WTC11 (cell line): ENCODE data around the gene DENND5A. TPM values are rescaled to one million over a fixed set of nuclear protein-coding genes. Genes with fewer than 3 reads are reported as not detected.

Source experiments
- ATAC-seq: fragments of 200-7000 bp; cut with Tn5 transposase; 2 replicates; pipeline ENCODE4 v1.10.0; 2021; ENCODE audit warnings: mild to moderate bottlenecking, moderate library complexity
- CTCF ChIA-PET: fragments of 300-600 bp; sonication (Branson Sonifier 250); formaldehyde crosslinking; loops from one replicate; lab custom pipeline; 2021; ENCODE audit warnings: antibody characterized with exemption; lab: Charles Lee
- POLR2A ChIA-PET: fragments of 350-600 bp; sonication (Branson Sonifier 250); formaldehyde crosslinking; loops from one replicate; lab custom pipeline; 2021; ENCODE audit warnings: antibody characterized with exemption; lab: Charles Lee
- DNase-seq: peaks from one replicate; pipeline ENCODE4 v3.0.0; 2021; ENCODE audit warnings: low spot score
- H3K27ac Mint-ChIP-seq: 2 replicates; pipeline ENCODE4 v1.8.0; 2021; ENCODE audit warnings: mixed read lengths
- H3K27me3 Mint-ChIP-seq: 2 replicates; pipeline ENCODE4 v1.8.0; 2021; ENCODE audit warnings: low read depth, mild to moderate bottlenecking, moderate library complexity, mixed read lengths
- H3K36me3 Mint-ChIP-seq: 2 replicates; pipeline ENCODE4 v1.8.0; 2021; ENCODE audit warnings: mixed read lengths
- H3K4me1 Mint-ChIP-seq: 2 replicates; pipeline ENCODE4 v1.8.0; 2022; ENCODE audit warnings: mixed read lengths
- H3K4me3 Mint-ChIP-seq: 2 replicates; pipeline ENCODE4 v1.8.0; 2021; ENCODE audit warnings: mild to moderate bottlenecking, moderate library complexity, mixed read lengths
- H3K9me3 Mint-ChIP-seq: 2 replicates; pipeline ENCODE4 v1.8.0; 2021; ENCODE audit warnings: mixed read lengths
- ATF6 ChIP-seq: sonication (generic); formaldehyde crosslinking; IDR thresholded peaks from 2 replicates; pipeline ENCODE4 v1.8.1; 2023; ENCODE audit warnings: mild to moderate bottlenecking, missing genetic modification reagents
- ELF4 ChIP-seq: sonication (generic); formaldehyde crosslinking; IDR thresholded peaks from 2 replicates; pipeline ENCODE4 v1.8.1; 2022; ENCODE audit warnings: low read depth, mild to moderate bottlenecking, moderate library complexity, missing genetic modification reagents
- GTF2I ChIP-seq: fragments of 250-450 bp; sonication (Bioruptor Pico); conservative IDR thresholded peaks from 2 replicates; pipeline ENCODE4 v1.4.0; 2021; ENCODE audit warnings: mild to moderate bottlenecking
- NFE2L1 ChIP-seq: sonication (generic); formaldehyde crosslinking; IDR thresholded peaks from 2 replicates; pipeline ENCODE4 v1.8.1; 2023; ENCODE audit warnings: missing genetic modification reagents
- NR1H2 ChIP-seq: sonication (generic); formaldehyde crosslinking; IDR thresholded peaks from 2 replicates; pipeline ENCODE4 v1.9.0; 2021; ENCODE audit warnings: mild to moderate bottlenecking, moderate library complexity, missing genetic modification reagents
- ZNF121 ChIP-seq: sonication (generic); formaldehyde crosslinking; IDR thresholded peaks from 2 replicates; pipeline ENCODE4 v1.8.0; 2023; ENCODE audit warnings: missing genetic modification reagents
- ZNF219 ChIP-seq: sonication (generic); formaldehyde crosslinking; IDR thresholded peaks from 2 replicates; pipeline ENCODE4 v1.8.0; 2023; ENCODE audit warnings: missing genetic modification reagents, mild to moderate bottlenecking, borderline replicate concordance
- ZNF232 ChIP-seq: sonication (generic); formaldehyde crosslinking; IDR thresholded peaks from 2 replicates; pipeline ENCODE4 v1.8.0; 2022; ENCODE audit warnings: mild to moderate bottlenecking, missing genetic modification reagents
- ZNF425 ChIP-seq: fragments of 250-450 bp; sonication (Bioruptor Pico); conservative IDR thresholded peaks from 2 replicates; pipeline ENCODE4 v1.9.0; 2021; ENCODE audit warnings: mild to moderate bottlenecking
- ZNF671 ChIP-seq: fragments of 250-450 bp; sonication (Bioruptor Pico); IDR thresholded peaks from 2 replicates; pipeline ENCODE4 v1.8.0; 2021; ENCODE audit warnings: mild to moderate bottlenecking
- total RNA-seq: library from RNA; stranded (reverse); gene quantifications from 3 replicates; pipeline ENCODE4 v1.2.3, GENCODE V29; 2021
- TF ChIP-seq, protein P1 (sequence below): sonication (generic); formaldehyde crosslinking; IDR thresholded peaks from 2 replicates; pipeline ENCODE4 v1.8.0; 2022; ENCODE audit warnings: mild to moderate bottlenecking, missing genetic modification reagents
- TF ChIP-seq, protein P2 (sequence below): fragments of 250-450 bp; sonication (Bioruptor Pico); IDR thresholded peaks from 2 replicates; pipeline ENCODE4 v1.9.0; 2021; ENCODE audit warnings: moderate library complexity, mild to moderate bottlenecking, inconsistent platforms, borderline replicate concordance
- TF ChIP-seq, protein P3 (sequence below): fragments of 250-450 bp; sonication (Bioruptor Pico); IDR thresholded peaks from 2 replicates; pipeline ENCODE4 v1.8.0; 2021; ENCODE audit warnings: mild to moderate bottlenecking
- TF ChIP-seq, protein P4 (sequence below): sonication (generic); formaldehyde crosslinking; IDR thresholded peaks from 2 replicates; pipeline ENCODE4 v1.8.0; 2023; ENCODE audit warnings: missing genetic modification reagents, mild to moderate bottlenecking, borderline replicate concordance
- TF ChIP-seq, protein P5 (sequence below): sonication (generic); formaldehyde crosslinking; IDR thresholded peaks from 2 replicates; pipeline ENCODE4 v1.8.0; 2022; ENCODE audit warnings: mild to moderate bottlenecking, missing genetic modification reagents

The DENND5A gene
- total RNA-seq, 1 experiment from 2014 or later, result 69.3 TPM

- TF ChIP-seq ZNF671 (CRISPR knock-in tag), result no peak
Observed at GRCh38 chr11:9267680-9268079, 2.5 kb upstream of the DENND5A start (continued).

DNA sequence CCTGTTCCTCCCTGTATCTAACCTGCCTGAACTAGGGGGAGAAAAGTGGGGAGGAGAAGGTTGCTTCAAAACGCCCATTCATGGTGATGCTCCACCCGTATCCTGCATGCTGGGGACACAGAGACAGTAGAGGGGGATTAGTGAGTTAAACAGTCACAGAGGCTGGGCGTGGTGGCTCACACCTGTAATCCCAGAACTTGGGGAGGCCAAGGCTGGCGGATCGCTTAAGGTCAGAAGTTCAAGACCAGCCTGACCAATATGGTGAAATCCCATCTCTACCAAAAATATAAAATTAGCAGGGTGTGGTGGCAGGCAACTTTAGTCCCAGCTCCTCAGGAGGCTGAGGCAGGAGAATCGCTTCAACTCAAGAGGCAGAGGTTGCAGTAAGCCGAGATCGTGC lies 1.8 kb upstream of the DENND5A start:
- Mint-ChIP-seq H3K27me3 (no peaks in the 10 kb centered on the region; the same call in 1 of the 2 replicates), H3K27ac (no peak overlapping the region), H3K36me3 (peaks cover 5% of the 10 kb centered on the region; the same call in 1 of the 2 replicates), H3K9me3 (peaks cover 3% of the 10 kb centered on the region; the same call in 1 of the 2 replicates), H3K4me1 (peaks cover 37% of the 10 kb centered on the region), H3K4me3 (no peak overlapping the region)
- ChIA-PET CTCF (interaction anchor here (0.6 kb wide), 1 partner anchor 183 kb away, joined by 3 read pairs; no protein-coding TSS in a partner anchor), POLR2A (no interaction called here)
- ATAC-seq (no peak), DNase-seq (no peak)
- TF ChIP-seq, protein P1, sequence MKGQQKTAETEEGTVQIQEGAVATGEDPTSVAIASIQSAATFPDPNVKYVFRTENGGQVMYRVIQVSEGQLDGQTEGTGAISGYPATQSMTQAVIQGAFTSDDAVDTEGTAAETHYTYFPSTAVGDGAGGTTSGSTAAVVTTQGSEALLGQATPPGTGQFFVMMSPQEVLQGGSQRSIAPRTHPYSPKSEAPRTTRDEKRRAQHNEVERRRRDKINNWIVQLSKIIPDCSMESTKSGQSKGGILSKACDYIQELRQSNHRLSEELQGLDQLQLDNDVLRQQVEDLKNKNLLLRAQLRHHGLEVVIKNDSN, result no peak
- TF ChIP-seq, protein P2, sequence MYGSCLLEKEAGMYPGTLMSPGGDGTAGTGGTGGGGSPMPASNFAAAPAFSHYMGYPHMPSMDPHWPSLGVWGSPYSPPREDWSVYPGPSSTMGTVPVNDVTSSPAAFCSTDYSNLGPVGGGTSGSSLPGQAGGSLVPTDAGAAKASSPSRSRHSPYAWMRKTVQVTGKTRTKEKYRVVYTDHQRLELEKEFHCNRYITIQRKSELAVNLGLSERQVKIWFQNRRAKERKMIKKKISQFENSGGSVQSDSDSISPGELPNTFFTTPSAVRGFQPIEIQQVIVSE (CRISPR knock-in tag), result no peak
- TF ChIP-seq NR1H2 (CRISPR knock-in tag) (no peak), ATF6 (CRISPR knock-in tag) (no peak), ZNF425 (CRISPR knock-in tag) (no peak), ELF4 (CRISPR knock-in tag) (no peak), GTF2I (no peak), NFE2L1 (no peak), ZNF232 (CRISPR knock-in tag) (no peak), ZNF121 (CRISPR knock-in tag) (no peak), ZNF219 (CRISPR knock-in tag) (no peak)
- TF ChIP-seq, protein P3, sequence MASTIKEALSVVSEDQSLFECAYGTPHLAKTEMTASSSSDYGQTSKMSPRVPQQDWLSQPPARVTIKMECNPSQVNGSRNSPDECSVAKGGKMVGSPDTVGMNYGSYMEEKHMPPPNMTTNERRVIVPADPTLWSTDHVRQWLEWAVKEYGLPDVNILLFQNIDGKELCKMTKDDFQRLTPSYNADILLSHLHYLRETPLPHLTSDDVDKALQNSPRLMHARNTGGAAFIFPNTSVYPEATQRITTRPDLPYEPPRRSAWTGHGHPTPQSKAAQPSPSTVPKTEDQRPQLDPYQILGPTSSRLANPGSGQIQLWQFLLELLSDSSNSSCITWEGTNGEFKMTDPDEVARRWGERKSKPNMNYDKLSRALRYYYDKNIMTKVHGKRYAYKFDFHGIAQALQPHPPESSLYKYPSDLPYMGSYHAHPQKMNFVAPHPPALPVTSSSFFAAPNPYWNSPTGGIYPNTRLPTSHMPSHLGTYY (CRISPR knock-in tag), result no peak
- TF ChIP-seq, protein P4, sequence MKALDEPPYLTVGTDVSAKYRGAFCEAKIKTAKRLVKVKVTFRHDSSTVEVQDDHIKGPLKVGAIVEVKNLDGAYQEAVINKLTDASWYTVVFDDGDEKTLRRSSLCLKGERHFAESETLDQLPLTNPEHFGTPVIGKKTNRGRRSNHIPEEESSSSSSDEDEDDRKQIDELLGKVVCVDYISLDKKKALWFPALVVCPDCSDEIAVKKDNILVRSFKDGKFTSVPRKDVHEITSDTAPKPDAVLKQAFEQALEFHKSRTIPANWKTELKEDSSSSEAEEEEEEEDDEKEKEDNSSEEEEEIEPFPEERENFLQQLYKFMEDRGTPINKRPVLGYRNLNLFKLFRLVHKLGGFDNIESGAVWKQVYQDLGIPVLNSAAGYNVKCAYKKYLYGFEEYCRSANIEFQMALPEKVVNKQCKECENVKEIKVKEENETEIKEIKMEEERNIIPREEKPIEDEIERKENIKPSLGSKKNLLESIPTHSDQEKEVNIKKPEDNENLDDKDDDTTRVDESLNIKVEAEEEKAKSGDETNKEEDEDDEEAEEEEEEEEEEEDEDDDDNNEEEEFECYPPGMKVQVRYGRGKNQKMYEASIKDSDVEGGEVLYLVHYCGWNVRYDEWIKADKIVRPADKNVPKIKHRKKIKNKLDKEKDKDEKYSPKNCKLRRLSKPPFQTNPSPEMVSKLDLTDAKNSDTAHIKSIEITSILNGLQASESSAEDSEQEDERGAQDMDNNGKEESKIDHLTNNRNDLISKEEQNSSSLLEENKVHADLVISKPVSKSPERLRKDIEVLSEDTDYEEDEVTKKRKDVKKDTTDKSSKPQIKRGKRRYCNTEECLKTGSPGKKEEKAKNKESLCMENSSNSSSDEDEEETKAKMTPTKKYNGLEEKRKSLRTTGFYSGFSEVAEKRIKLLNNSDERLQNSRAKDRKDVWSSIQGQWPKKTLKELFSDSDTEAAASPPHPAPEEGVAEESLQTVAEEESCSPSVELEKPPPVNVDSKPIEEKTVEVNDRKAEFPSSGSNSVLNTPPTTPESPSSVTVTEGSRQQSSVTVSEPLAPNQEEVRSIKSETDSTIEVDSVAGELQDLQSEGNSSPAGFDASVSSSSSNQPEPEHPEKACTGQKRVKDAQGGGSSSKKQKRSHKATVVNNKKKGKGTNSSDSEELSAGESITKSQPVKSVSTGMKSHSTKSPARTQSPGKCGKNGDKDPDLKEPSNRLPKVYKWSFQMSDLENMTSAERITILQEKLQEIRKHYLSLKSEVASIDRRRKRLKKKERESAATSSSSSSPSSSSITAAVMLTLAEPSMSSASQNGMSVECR (CRISPR knock-in tag), result no peak
- TF ChIP-seq, protein P5, sequence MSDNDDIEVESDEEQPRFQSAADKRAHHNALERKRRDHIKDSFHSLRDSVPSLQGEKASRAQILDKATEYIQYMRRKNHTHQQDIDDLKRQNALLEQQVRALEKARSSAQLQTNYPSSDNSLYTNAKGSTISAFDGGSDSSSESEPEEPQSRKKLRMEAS (CRISPR knock-in tag), result no peak
